HG02970 (cell line): Measurements from ENCODE around the gene SP8.

Experiments
- ATAC-seq: cut with Tn5 transposase; IDR thresholded peaks from one replicate; pipeline ENCODE4 v1.9.1; 2021; ENCODE audit warnings: mild to moderate bottlenecking, moderate library complexity, moderate number of reproducible peaks; ENCODE audit not compliant: unreplicated experiment, low FRiP score

The SP8 gene

GRCh38 chr7:20776942-20777341 is 9.7 kb downstream of the SP8 start:
- no peak for ATAC-seq

DNA sequence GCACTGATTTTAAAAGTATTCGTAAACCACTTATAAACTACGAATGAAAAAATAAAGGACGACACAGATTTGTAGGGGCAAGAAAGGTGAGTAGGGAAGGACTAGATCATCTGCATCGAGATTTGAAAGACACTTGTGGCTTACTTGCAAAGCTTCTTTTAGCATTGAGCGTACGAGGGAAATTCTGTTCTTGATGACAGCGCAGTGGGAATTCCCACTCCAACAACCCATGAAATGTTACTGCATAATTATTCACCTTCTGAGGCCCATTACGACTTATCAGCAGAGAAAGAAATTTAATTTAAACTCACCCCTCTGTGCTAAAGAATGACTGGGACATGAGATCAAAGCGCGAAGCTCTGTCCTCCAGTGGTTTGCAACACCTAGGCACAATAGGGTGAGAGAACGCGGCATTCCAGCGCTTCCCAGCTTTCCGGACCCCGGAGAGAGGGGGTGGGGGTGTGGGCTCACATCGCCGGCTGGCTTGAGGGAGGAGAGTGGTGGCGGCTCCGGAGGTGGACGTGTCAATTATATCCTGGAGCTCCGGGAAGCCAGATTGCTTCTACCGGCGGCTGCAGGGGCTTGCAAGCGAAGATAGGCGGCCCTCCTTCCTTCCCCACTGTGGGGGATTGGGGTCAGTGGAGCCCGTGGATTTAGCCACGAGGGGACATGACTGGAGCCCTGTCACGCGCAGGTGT is 10.3 kb downstream of the SP8 start:
- no peak for ATAC-seq

DNA sequence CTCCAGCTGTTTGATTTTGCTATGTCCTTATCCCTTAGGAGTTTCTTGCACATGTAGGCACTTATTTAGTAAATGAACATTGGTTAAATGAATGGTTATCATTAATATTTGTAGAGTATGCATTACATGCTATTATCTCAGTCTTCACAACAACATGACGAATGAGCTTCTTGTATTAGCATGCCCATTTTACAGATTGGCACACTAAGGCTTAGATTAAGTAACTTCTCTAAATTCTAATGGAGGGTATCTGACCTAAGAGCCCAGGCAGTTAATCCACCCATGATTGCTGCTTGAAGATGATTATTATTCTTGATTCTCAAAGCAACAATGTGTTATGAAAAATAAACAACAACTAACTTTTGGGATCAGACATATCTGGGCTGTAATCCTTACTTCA is 32.7 kb downstream of the SP8 start:
- no peak for ATAC-seq

- no peak for ATAC-seq
These were observed 36.8 kb downstream of the SP8 start for GRCh38 chr7:20749906-20750305.

DNA sequence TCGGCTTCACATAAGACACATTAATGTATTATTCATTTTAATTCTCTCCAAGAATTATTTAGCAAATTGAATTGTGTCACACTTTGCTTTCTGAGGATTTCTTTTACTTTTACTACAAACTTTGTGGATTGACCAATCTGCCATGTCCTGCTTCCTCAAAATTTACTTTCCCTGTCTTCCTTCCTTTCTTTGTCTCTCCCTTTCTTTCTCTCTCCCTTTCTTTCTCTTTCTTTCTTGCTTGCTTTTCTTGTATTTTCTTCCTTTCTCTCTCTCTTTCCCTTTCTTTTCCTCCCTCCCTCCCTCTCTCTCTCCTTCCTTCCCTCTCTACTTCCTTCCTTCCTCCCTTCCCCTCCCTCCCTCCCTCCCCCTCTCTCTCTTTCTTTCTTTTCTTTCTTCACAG is 37.8 kb downstream of the SP8 start:
- no peak for ATAC-seq

DNA sequence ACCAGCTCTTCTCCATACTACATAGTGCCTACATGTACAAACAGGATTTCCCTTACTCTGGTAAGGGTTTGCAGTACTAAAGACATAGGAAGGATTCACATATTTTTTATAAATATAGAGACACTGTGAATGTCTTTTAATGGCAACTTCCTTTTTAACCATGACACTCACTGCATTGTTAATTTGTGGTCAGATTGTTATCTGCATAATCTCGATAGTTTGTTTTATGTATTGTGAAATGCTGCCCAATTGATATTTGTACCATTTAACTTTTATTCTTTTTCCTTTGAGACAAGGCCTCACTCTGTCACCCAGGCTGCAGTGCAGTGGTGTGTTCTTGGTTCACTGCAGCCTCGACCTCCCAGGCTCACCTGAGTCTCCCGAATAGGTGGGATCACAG is 39.7 kb downstream of the SP8 start:
- no peak for ATAC-seq

GRCh38 chr7:20745702-20746101 is 41.0 kb downstream of the SP8 start:
- no peak for ATAC-seq

- ATAC-seq, result no peak
These were observed 41.7 kb downstream of the SP8 start for GRCh38 chr7:20744954-20745446.

GRCh38 chr7:20742913-20743312 is 43.8 kb downstream of the SP8 start:
- no peak for ATAC-seq

DNA sequence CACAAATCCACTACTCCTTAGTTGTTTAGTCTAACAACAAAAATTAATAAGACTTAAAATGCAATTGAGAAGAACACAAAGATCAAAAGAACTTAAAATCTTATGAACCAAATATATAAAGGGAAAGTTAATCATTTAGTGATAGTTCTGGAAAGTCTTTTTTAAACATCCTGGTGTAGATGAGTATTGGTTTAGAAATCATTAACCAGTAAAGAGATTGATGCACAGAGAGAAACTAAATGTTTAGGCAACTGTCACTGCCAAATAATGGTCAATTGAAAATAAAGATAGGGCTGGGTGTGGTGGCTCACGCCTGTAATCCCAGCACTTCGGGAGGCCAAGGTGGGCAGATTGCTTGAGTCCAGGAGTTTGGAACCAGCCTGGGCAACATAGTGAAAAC is 44.9 kb downstream of the SP8 start:
- no peak for ATAC-seq

GRCh38 chr7:20738518-20739481 is 47.9 kb downstream of the SP8 start:
- peak; percentile 29 for ATAC-seq

- ATAC-seq, result peak; percentile 70
These were observed 48.7 kb downstream of the SP8 start for GRCh38 chr7:20737840-20738448.

- no peak for ATAC-seq
These were observed 51.2 kb downstream of the SP8 start for GRCh38 chr7:20735346-20736065.
